Caco-2 (cell line): ENCODE data around the gene HLA-DOB. TPM values are rescaled to one million over a fixed set of nuclear protein-coding genes. Genes with fewer than 3 reads are reported as not detected.
"Not testable (repeated sequence)": the region's sequence is repeated elsewhere in the genome, so short reads cannot be mapped to it uniquely, and the experiment has no call there.

Source experiments
- BruUV-seq: library from RNA; stranded (reverse); fragments of 400-500 nt; replicated peaks from 2 replicates; lab custom pipeline; 2021; lab: Mats Ljungman, UMichigan
- CTCF ChIA-PET: fragments of 300-600 bp; sonication (Branson Sonifier 250); formaldehyde crosslinking; loops from one replicate; lab custom pipeline; 2022; ENCODE audit warnings: antibody characterized with exemption; lab: Charles Lee
- POLR2A ChIA-PET: fragments of 300-600 bp; sonication (Branson Sonifier 250); formaldehyde crosslinking; loops from one replicate; lab custom pipeline; 2022; ENCODE audit warnings: antibody characterized with exemption; lab: Charles Lee
- DNase-seq, 2 experiments: peaks; one replicate each; pipeline versions ENCODE4 v3.0.0 to v3.0.0-alpha.2; 2020 to 2022
- H3K27me3 ChIP-seq: replicated peaks from 2 replicates; pipeline ENCODE4 v1.6.0; 2011; ENCODE audit warnings: low read length; ENCODE audit not compliant: control insufficient read depth, insufficient read depth
- H3K36me3 ChIP-seq: 2 replicates; pipeline ENCODE4 v1.5.1; 2011; ENCODE audit warnings: low read length; ENCODE audit not compliant: control insufficient read depth, insufficient read depth
- H3K4me1 ChIP-seq: fragments of 250-450 bp; sonication (Bioruptor Pico); 2 replicates; pipeline ENCODE4 v1.5.1; 2020; ENCODE audit warnings: mild to moderate bottlenecking
- H3K4me3 ChIP-seq: 2 replicates; pipeline ENCODE4 v1.5.1; 2011; ENCODE audit warnings: low read depth, mild to moderate bottlenecking, control low read depth, low read length
- H3K9me3 ChIP-seq: fragments of 250-450 bp; sonication (Bioruptor Pico); 2 replicates; pipeline ENCODE4 v1.5.1; 2020; ENCODE audit warnings: mild to moderate bottlenecking, moderate library complexity
- H3K27ac Mint-ChIP-seq: one replicate; pipeline ENCODE4 v1.8.0; 2022; ENCODE audit warnings: mixed read lengths; ENCODE audit not compliant: unreplicated experiment
- H3K27me3 Mint-ChIP-seq: one replicate; pipeline ENCODE4 v1.8.0; 2022; ENCODE audit warnings: mixed read lengths; ENCODE audit not compliant: insufficient read depth, unreplicated experiment
- H3K36me3 Mint-ChIP-seq: one replicate; pipeline ENCODE4 v1.8.0; 2022; ENCODE audit warnings: mild to moderate bottlenecking, mixed read lengths; ENCODE audit not compliant: insufficient read depth, unreplicated experiment
- H3K4me1 Mint-ChIP-seq: one replicate; pipeline ENCODE4 v1.8.0; 2022; ENCODE audit warnings: low read depth, mixed read lengths; ENCODE audit not compliant: unreplicated experiment
- H3K4me3 Mint-ChIP-seq: one replicate; pipeline ENCODE4 v1.8.0; 2022; ENCODE audit warnings: mild to moderate bottlenecking, moderate library complexity, mixed read lengths; ENCODE audit not compliant: unreplicated experiment
- H3K9me3 Mint-ChIP-seq: one replicate; pipeline ENCODE4 v1.8.0; 2022; ENCODE audit warnings: mixed read lengths; ENCODE audit not compliant: unreplicated experiment
- CTCF ChIP-seq, 2 experiments: fragments of 200-600 bp in 1 of 2; IDR thresholded peaks; 1 replicate in 1 of 2; 2 replicates in 1 of 2; pipeline versions ENCODE4 v1.5.1 to v1.8.0; 2011 to 2022; ENCODE audit warnings: antibody characterized with exemption in 1 of 2, control low read depth in 1 of 2, inconsistent platforms in 1 of 2, low read depth in 1 of 2, low read length in 1 of 2, mild to moderate bottlenecking in 1 of 2, moderate library complexity in 1 of 2; ENCODE audit not compliant: insufficient read depth in 1 of 2, severe bottlenecking in 1 of 2, unreplicated experiment in 1 of 2
- intact Hi-C: fragments of 100-400 bp; cut with micrococcal nuclease; formaldehyde crosslinking; loops from one replicate; pipeline ENCODE4 v1.10.0; 2022; ENCODE audit not compliant: unreplicated experiment
- total RNA-seq: library from RNA; stranded (reverse); gene quantifications from 2 replicates; pipeline ENCODE4 v1.2.3, GENCODE V29; 2022

HLA-DOB gene
- total RNA-seq, 1 experiment from 2014 or later: 0.61 TPM

GRCh38 chr6:32809171-32809570 is 7.6 kb downstream of the HLA-DOB start:
- Histone ChIP-seq H3K36me3 (no peaks in the 10 kb centered on the region), H3K4me1 (no peaks in the 10 kb centered on the region), H3K9me3 (no peaks in the 10 kb centered on the region), H3K27me3 (no peaks in the 10 kb centered on the region), H3K4me3 (no peak overlapping the region)
- H3K27me3 Mint-ChIP-seq: peaks cover 9% of the 10 kb centered on the region
- POLR2A ChIA-PET: no interaction called here
- TF ChIP-seq CTCF (IDR thresholded peaks at IDR 0.05; ENCODE audit: insufficient read depth in 1 of 2, low read depth in 1 of 2, low read length in 1 of 2, severe bottlenecking in 1 of 2, unreplicated experiment in 1 of 2): no peak
- H3K4me3 Mint-ChIP-seq: no peak overlapping the region
- CTCF ChIA-PET: no interaction called here
- no peaks in the 10 kb centered on the region for H3K4me1 Mint-ChIP-seq
- H3K27ac Mint-ChIP-seq: no peak overlapping the region
- H3K36me3 Mint-ChIP-seq: no peaks in the 10 kb centered on the region
- H3K9me3 Mint-ChIP-seq: no peaks in the 10 kb centered on the region
- no peak for DNase-seq
- no TSS peak for BruUV-seq
- intact Hi-C loops: no loop called here

GRCh38 chr6:32807020-32807580 is 9.7 kb downstream of the HLA-DOB start:
- no TSS peak for BruUV-seq
- intact Hi-C loops: no loop called here
- Histone ChIP-seq H3K36me3 (no peaks in the 10 kb centered on the region), H3K4me3 (no peak overlapping the region), H3K9me3 (0 out of 2 replicates have a peak, but pooled peaks cover 2% of the 10 kb centered on the region), H3K4me1 (no peaks in the 10 kb centered on the region), H3K27me3 (no peaks in the 10 kb centered on the region)
- no peak for DNase-seq
- Mint-ChIP-seq H3K27ac (no peak overlapping the region), H3K27me3 (peaks cover 15% of the 10 kb centered on the region), H3K36me3 (no peaks in the 10 kb centered on the region), H3K4me1 (no peaks in the 10 kb centered on the region), H3K9me3 (no peaks in the 10 kb centered on the region), H3K4me3 (no peak overlapping the region)
- no peak for TF ChIP-seq CTCF (IDR thresholded peaks at IDR 0.05; ENCODE audit: insufficient read depth in 1 of 2, low read depth in 1 of 2, low read length in 1 of 2, severe bottlenecking in 1 of 2, unreplicated experiment in 1 of 2)
- ChIA-PET POLR2A (no interaction called here), CTCF (interaction anchor here (0.6 kb wide), 1 partner anchor 61 kb away, joined by 3 read pairs; no protein-coding TSS in a partner anchor)

- intact Hi-C loops, CTCF ChIA-PET, H3K9me3 Mint-ChIP-seq: not testable (repeated sequence)
These were observed 11.4 kb downstream of the HLA-DOB start for GRCh38 chr6:32805404-32805803.

More at GRCh38 chr6:32805404-32805803, 11.4 kb downstream of the HLA-DOB start:
- peaks cover 17% of the 10 kb centered on the region for H3K27me3 Mint-ChIP-seq
- POLR2A ChIA-PET, H3K27ac Mint-ChIP-seq, DNase-seq, H3K36me3 ChIP-seq, H3K27me3 ChIP-seq, BruUV-seq, H3K4me1 ChIP-seq, H3K4me3 Mint-ChIP-seq, H3K4me3 ChIP-seq, H3K36me3 Mint-ChIP-seq, H3K4me1 Mint-ChIP-seq, H3K9me3 ChIP-seq: not testable (repeated sequence)
